ENCODE measurements around the gene VCPKMT. TPM values are rescaled to one million over a fixed set of nuclear protein-coding genes. Genes with fewer than 3 reads are reported as not detected.

VCPKMT gene
- polyA plus RNA-seq, 2 of the 4 experiments (the other 2 are of a cell fraction), result 8.0 to 12.2 TPM

DNA sequence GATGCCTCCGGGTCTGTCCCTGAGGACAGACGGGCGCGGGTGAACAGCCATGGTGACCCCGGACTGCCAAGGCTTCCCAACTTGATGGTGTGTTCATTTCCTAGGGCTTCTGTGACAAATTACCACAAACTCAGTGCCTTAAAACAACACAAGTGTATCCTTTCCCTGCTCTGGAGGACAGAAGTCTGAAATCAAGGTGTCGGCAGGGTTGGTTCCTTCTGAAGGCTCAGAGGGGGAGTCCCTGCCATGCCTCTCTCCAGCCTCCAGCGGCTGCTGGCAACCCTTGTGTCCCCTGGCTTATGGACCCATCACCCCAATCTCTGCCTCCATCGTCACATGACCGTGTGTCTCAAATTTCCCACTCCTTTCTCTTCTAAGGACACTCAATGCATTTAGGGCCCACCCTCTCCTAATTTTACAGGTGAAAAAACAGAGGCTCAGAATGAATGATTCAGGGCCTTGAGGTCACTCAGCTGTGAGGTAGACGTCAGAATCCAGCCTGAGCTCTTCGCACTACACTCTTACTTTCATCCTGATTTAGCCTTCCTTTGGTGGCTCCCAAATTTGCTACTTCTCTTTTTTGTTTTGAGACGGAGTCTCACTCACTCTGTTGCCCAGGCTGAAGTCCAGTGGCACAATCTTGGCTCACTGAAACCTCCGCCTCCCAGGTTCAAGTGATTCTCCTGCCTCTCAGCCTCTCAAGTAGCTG, 45.4 kb downstream of the VCPKMT start (continued):
- TF ChIP-seq RARB (CRISPR knock-in tag; IDR thresholded peaks at IDR 0.05), result no peak
- TF ChIP-seq ESRRA (IDR thresholded peaks at IDR 0.05; ENCODE audit: borderline replicate concordance, low read length), result no peak

DNA sequence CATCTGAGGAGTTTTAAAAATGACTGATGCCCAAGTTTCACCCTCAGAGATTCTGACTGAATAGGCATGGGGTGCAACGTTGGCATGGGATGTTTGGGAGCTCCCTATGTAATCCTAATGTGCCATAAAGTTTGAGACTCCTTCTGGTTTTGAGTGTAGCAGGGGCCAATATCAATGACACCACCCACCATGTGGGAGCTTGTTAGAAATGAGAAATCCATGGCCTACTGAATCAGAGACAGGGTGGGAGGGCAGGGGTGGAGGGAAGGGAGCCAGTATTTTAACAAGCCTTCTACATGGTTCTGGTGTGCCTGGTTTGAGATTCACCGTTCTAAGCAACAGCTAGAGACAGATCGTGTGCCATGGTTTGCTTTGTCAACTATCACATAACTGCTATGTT, 46.1 kb downstream of the VCPKMT start:
- no peak for TF ChIP-seq MAZ (IDR thresholded peaks at IDR 0.05; ENCODE audit: borderline replicate concordance, low read depth, low read length)
- TF ChIP-seq JUNB (IDR thresholded peaks at IDR 0.05), result no peak
- peaks cover 9% of the 10 kb centered on the region; the same call in 2 of the 3 replicates for H3K4me1 ChIP-seq
- H3K4me3 ChIP-seq, result no peak overlapping the region
- ATAC-seq (no peak), FAIRE-seq (no peak), DNase-seq (ENCODE audit: low read depth in 1 of 2, low spot score in 1 of 2) (no peak)
- H3K9me3 ChIP-seq, result peaks cover 10% of the 10 kb centered on the region; the same call in 2 of the 3 replicates
- no peak overlapping the region for H3K4me2 ChIP-seq
- ChIA-PET POLR2A (no interaction called here), CTCF (interaction anchor here (0.6 to 4.9 kb wide), 3 partner anchors 22 to 208 kb away, joined by 3 to 18 read pairs (median 3); no protein-coding TSS in a partner anchor)
- H3K27ac ChIP-seq, result no peak overlapping the region
- 77% methylated on average over 3 of the region's 3 CpGs for WGBS (ENCODE audit: missing lambda C conversion rate)

DNA sequence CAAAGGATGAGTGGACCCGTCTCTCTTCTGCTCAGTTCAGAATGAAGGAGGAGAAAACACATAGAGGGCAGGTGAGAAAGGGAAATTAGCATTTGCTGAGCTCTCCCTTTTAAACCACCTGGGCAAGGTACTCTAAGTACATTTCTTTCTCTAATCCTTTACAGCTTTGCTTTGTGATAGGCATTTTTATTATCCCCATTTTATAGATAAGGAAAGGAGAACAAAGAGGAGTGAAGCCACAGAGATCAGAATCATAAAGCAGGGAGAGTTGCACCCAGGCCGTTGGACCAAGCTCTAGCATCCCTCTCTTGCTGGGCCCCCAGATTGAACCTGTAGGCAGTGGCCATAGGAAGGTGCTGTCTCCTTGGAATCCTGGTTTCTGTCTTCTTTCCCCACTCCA, 47.0 kb downstream of the VCPKMT start:
- no peak for TF ChIP-seq CBX2 (IDR thresholded peaks at IDR 0.05; ENCODE audit: borderline replicate concordance, low read depth)
- TF ChIP-seq ZC3H11A (IDR thresholded peaks at IDR 0.05), result no peak
- no peak for TF ChIP-seq JUNB (IDR thresholded peaks at IDR 0.05)
- no peak for TF ChIP-seq RARB (CRISPR knock-in tag; IDR thresholded peaks at IDR 0.05)
- TF ChIP-seq SMC3 (IDR thresholded peaks at IDR 0.05), result no peak
- TF ChIP-seq RAD21 (conservative IDR thresholded peaks at IDR 0.05 in 1 of 2, IDR thresholded peaks at IDR 0.05 in 1 of 2), result no peak
- no peak for TF ChIP-seq KDM1A (IDR thresholded peaks at IDR 0.05; ENCODE audit: low read depth)
- no peak for TF ChIP-seq HDAC2 (IDR thresholded peaks at IDR 0.05)
- TF ChIP-seq, protein P1, sequence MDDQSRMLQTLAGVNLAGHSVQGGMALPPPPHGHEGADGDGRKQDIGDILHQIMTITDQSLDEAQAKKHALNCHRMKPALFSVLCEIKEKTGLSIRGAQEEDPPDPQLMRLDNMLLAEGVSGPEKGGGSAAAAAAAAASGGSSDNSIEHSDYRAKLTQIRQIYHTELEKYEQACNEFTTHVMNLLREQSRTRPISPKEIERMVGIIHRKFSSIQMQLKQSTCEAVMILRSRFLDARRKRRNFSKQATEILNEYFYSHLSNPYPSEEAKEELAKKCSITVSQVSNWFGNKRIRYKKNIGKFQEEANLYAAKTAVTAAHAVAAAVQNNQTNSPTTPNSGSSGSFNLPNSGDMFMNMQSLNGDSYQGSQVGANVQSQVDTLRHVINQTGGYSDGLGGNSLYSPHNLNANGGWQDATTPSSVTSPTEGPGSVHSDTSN (IDR thresholded peaks at IDR 0.05), result no peak
- no peak for TF ChIP-seq RCOR1 (IDR thresholded peaks at IDR 0.05; ENCODE audit: low read depth, low read length)
- TF ChIP-seq EP300 (IDR thresholded peaks at IDR 0.05), result no peak
- no peak for TF ChIP-seq JUN (IDR thresholded peaks at IDR 0.05)
- TF ChIP-seq, protein P2, sequence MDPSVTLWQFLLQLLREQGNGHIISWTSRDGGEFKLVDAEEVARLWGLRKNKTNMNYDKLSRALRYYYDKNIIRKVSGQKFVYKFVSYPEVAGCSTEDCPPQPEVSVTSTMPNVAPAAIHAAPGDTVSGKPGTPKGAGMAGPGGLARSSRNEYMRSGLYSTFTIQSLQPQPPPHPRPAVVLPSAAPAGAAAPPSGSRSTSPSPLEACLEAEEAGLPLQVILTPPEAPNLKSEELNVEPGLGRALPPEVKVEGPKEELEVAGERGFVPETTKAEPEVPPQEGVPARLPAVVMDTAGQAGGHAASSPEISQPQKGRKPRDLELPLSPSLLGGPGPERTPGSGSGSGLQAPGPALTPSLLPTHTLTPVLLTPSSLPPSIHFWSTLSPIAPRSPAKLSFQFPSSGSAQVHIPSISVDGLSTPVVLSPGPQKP (IDR thresholded peaks at IDR 0.05; ENCODE audit: low read depth, low read length), result no peak
- Histone ChIP-seq H3K9me3 (peaks cover 10% of the 10 kb centered on the region; the same call in 2 of the 3 replicates), H3K4me3 (no peak overlapping the region), H3K4me2 (no peak overlapping the region), H3K27ac (no peak overlapping the region), H3K4me1 (peaks cover 9% of the 10 kb centered on the region; the same call in 2 of the 3 replicates)
- FAIRE-seq (no peak), ATAC-seq (no peak), DNase-seq (ENCODE audit: low read depth in 1 of 2, low spot score in 1 of 2) (no peak)
- 70% methylated on average over 2 of the region's 2 CpGs for WGBS (ENCODE audit: missing lambda C conversion rate)
- ChIA-PET POLR2A (no interaction called here), CTCF (interaction anchor here (1.6 to 4.9 kb wide), 2 partner anchors 31 to 208 kb away, joined by 4 to 18 read pairs; no protein-coding TSS in a partner anchor)

DNA sequence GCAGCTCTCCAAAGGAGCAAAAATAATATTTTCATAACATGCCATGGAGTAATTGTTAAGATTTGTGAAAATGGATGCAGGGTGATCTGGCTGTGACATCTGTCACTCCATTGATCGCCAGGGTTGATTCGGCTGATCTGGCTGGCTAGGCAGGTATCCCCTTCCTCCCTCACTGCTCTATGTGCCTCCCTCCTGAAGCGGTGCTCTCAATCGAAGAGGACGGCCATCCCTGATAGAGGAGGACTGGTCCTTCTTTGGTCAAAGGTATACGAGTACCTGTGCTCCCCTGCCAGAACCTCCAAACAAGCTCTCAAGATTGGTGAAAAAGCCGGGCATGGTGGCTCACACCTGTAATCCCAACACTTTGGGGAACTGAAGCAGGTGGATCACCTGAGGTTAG, 47.9 kb downstream of the VCPKMT start:
- Histone ChIP-seq H3K27ac (no peak overlapping the region; a peak in 1 of 6 replicates), H3K9me3 (peaks cover 10% of the 10 kb centered on the region; the same call in 2 of the 3 replicates), H3K4me3 (no peak overlapping the region), H3K4me2 (no peak overlapping the region), H3K4me1 (peaks cover 10% of the 10 kb centered on the region; the same call in 2 of the 3 replicates)
- DNase-seq (ENCODE audit: low read depth in 1 of 2, low spot score in 1 of 2), result no peak
- no peak for ATAC-seq
- ChIA-PET CTCF (interaction anchor here (1.2 to 4.9 kb wide), 5 partner anchors 19 to 207 kb away, joined by 4 to 18 read pairs (median 4); no protein-coding TSS in a partner anchor), POLR2A (no interaction called here)
- WGBS (ENCODE audit: missing lambda C conversion rate), result 91% methylated on average over 7 of the region's 7 CpGs
- no peak for FAIRE-seq
- TF ChIP-seq EP300 (IDR thresholded peaks at IDR 0.05), result no peak
- no peak for TF ChIP-seq KDM5A (IDR thresholded peaks at IDR 0.05)
- no peak for TF ChIP-seq RCOR1 (IDR thresholded peaks at IDR 0.05; ENCODE audit: low read depth, low read length)
- no peak for TF ChIP-seq MAFK (IDR thresholded peaks at IDR 0.05; ENCODE audit: partially characterized antibody)
- TF ChIP-seq NPAS2 (CRISPR knock-in tag; IDR thresholded peaks at IDR 0.05; ENCODE audit: borderline replicate concordance), result no peak
- no peak for TF ChIP-seq RNF2 (IDR thresholded peaks at IDR 0.05; ENCODE audit: borderline replicate concordance, low read depth)
- TF ChIP-seq NR3C1 (IDR thresholded peaks at IDR 0.05), result no peak
- no peak for TF ChIP-seq CHD4 (IDR thresholded peaks at IDR 0.05; ENCODE audit: borderline replicate concordance)
- no peak for TF ChIP-seq TP53 (CRISPR knock-in tag; IDR thresholded peaks at IDR 0.05)
- no peak for TF ChIP-seq BHLHE40 (IDR thresholded peaks at IDR 0.05; ENCODE audit: low read depth, low read length)
- TF ChIP-seq POLR2A (IDR thresholded peaks at IDR 0.05; ENCODE audit: low read length), result no peak
- TF ChIP-seq, protein P3, sequence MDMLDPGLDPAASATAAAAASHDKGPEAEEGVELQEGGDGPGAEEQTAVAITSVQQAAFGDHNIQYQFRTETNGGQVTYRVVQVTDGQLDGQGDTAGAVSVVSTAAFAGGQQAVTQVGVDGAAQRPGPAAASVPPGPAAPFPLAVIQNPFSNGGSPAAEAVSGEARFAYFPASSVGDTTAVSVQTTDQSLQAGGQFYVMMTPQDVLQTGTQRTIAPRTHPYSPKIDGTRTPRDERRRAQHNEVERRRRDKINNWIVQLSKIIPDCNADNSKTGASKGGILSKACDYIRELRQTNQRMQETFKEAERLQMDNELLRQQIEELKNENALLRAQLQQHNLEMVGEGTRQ (IDR thresholded peaks at IDR 0.05), result no peak
- TF ChIP-seq SREBF2 (IDR thresholded peaks at IDR 0.05), result no peak
- TF ChIP-seq, protein P4, sequence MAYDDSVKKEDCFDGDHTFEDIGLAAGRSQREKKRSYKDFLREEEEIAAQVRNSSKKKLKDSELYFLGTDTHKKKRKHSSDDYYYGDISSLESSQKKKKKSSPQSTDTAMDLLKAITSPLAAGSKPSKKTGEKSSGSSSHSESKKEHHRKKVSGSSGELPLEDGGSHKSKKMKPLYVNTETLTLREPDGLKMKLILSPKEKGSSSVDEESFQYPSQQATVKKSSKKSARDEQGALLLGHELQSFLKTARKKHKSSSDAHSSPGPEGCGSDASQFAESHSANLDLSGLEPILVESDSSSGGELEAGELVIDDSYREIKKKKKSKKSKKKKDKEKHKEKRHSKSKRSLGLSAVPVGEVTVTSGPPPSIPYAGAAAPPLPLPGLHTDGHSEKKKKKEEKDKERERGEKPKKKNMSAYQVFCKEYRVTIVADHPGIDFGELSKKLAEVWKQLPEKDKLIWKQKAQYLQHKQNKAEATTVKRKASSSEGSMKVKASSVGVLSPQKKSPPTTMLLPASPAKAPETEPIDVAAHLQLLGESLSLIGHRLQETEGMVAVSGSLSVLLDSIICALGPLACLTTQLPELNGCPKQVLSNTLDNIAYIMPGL (CRISPR knock-in tag; IDR thresholded peaks at IDR 0.05; ENCODE audit: borderline replicate concordance), result no peak
- TF ChIP-seq CBX2 (IDR thresholded peaks at IDR 0.05; ENCODE audit: borderline replicate concordance, low read depth), result no peak
- no peak for TF ChIP-seq CHD2 (IDR thresholded peaks at IDR 0.05; ENCODE audit: low read length, partially characterized antibody)

Measured in A549 (cell line).